ENCODE measurements around the gene TRIO.

Gene TRIO

GRCh38 chr5:14443671-14444093 lies 300.5 kb downstream of the TRIO start:
- no peak overlapping the region for H3K9ac ChIP-seq (ENCODE audit: low read length)
- no peaks in the 10 kb centered on the region for H3F3A ChIP-seq (ENCODE audit: insufficient read depth, low read length)
- no peaks in the 10 kb centered on the region for H3K4me1 ChIP-seq (ENCODE audit: low read length)
- no peaks in the 10 kb centered on the region for H4K20me1 ChIP-seq (ENCODE audit: insufficient read depth, low read length)
- no peak for TF ChIP-seq EZH2phosphoT487 (IDR thresholded peaks at IDR 0.05; ENCODE audit: low read length)
- no peaks in the 10 kb centered on the region for H3K36me3 ChIP-seq (replicated peaks; ENCODE audit: insufficient read depth, low read length)
- H3K4me2 ChIP-seq (ENCODE audit: low read depth, low read length): no peak overlapping the region
- no peaks in the 10 kb centered on the region for H3K79me2 ChIP-seq (ENCODE audit: low read length)
- no peak overlapping the region for H2AFZ ChIP-seq (ENCODE audit: low read length)
- no peak for DNase-seq
- H3K27me3 ChIP-seq (replicated peaks; ENCODE audit: insufficient read depth, low read length): no peaks in the 10 kb centered on the region
- no peak overlapping the region for H3K27ac ChIP-seq (ENCODE audit: low read length)
- H3K9me3 ChIP-seq (replicated peaks; ENCODE audit: insufficient read depth, low read length): no peaks in the 10 kb centered on the region
- no peak overlapping the region for H3K4me3 ChIP-seq (ENCODE audit: low read length)
- no peaks in the 10 kb centered on the region for H3K9me2 ChIP-seq (replicated peaks; ENCODE audit: insufficient read depth, low read length)

- Histone ChIP-seq H3K4me2 (ENCODE audit: low read depth, low read length) (no peak overlapping the region), H3K9me2 (replicated peaks; ENCODE audit: insufficient read depth, low read length) (no peaks in the 10 kb centered on the region), H4K20me1 (ENCODE audit: insufficient read depth, low read length) (no peaks in the 10 kb centered on the region), H3K9me3 (replicated peaks; ENCODE audit: insufficient read depth, low read length) (no peaks in the 10 kb centered on the region), H3K27me3 (replicated peaks; ENCODE audit: insufficient read depth, low read length) (no peaks in the 10 kb centered on the region), H3K36me3 (replicated peaks; ENCODE audit: insufficient read depth, low read length) (no peaks in the 10 kb centered on the region), H2AFZ (ENCODE audit: low read length) (no peak overlapping the region), H3K4me3 (ENCODE audit: low read length) (no peak overlapping the region), H3K79me2 (ENCODE audit: low read length) (no peaks in the 10 kb centered on the region), H3K4me1 (ENCODE audit: low read length) (no peaks in the 10 kb centered on the region), H3K27ac (ENCODE audit: low read length) (no peak overlapping the region), H3F3A (ENCODE audit: insufficient read depth, low read length) (no peaks in the 10 kb centered on the region), H3K9ac (ENCODE audit: low read length) (no peak overlapping the region)
- DNase-seq: no peak
- TF ChIP-seq EZH2phosphoT487 (IDR thresholded peaks at IDR 0.05; ENCODE audit: low read length) (no peak), EZH2 (optimal IDR thresholded peaks at IDR 0.05; ENCODE audit: low read depth, low read length) (no peak), CTCF (IDR thresholded peaks at IDR 0.05; ENCODE audit: low read length) (no peak)
Measured at GRCh38 chr5:14444161-14444560, 301.0 kb downstream of the TRIO start.

GRCh38 chr5:14445013-14445412 lies 301.9 kb downstream of the TRIO start:
- H3K79me2 ChIP-seq (ENCODE audit: low read length): no peaks in the 10 kb centered on the region
- H3K9ac ChIP-seq (ENCODE audit: low read length): no peak overlapping the region
- H3K9me3 ChIP-seq (replicated peaks; ENCODE audit: insufficient read depth, low read length): no peaks in the 10 kb centered on the region
- TF ChIP-seq EZH2phosphoT487 (IDR thresholded peaks at IDR 0.05; ENCODE audit: low read length) (no peak), EZH2 (optimal IDR thresholded peaks at IDR 0.05; ENCODE audit: low read depth, low read length) (no peak), CTCF (IDR thresholded peaks at IDR 0.05; ENCODE audit: low read length) (no peak)
- H3K27me3 ChIP-seq (replicated peaks; ENCODE audit: insufficient read depth, low read length): no peaks in the 10 kb centered on the region
- no peak overlapping the region for H3K27ac ChIP-seq (ENCODE audit: low read length)
- H3K4me2 ChIP-seq (ENCODE audit: low read depth, low read length): no peak overlapping the region
- no peaks in the 10 kb centered on the region for H3K36me3 ChIP-seq (replicated peaks; ENCODE audit: insufficient read depth, low read length)
- H2AFZ ChIP-seq (ENCODE audit: low read length): no peak overlapping the region
- DNase-seq: no peak
- H3K4me3 ChIP-seq (ENCODE audit: low read length): no peak overlapping the region
- no peaks in the 10 kb centered on the region for H3K9me2 ChIP-seq (replicated peaks; ENCODE audit: insufficient read depth, low read length)
- no peaks in the 10 kb centered on the region for H3F3A ChIP-seq (ENCODE audit: insufficient read depth, low read length)
- no peaks in the 10 kb centered on the region for H3K4me1 ChIP-seq (ENCODE audit: low read length)
- no peaks in the 10 kb centered on the region for H4K20me1 ChIP-seq (ENCODE audit: insufficient read depth, low read length)

- no peak for DNase-seq
- Histone ChIP-seq H2AFZ (ENCODE audit: low read length) (no peak overlapping the region), H3K27me3 (replicated peaks; ENCODE audit: insufficient read depth, low read length) (no peaks in the 10 kb centered on the region), H3K9ac (ENCODE audit: low read length) (no peak overlapping the region), H4K20me1 (ENCODE audit: insufficient read depth, low read length) (no peaks in the 10 kb centered on the region), H3K27ac (ENCODE audit: low read length) (no peak overlapping the region), H3K79me2 (ENCODE audit: low read length) (no peaks in the 10 kb centered on the region), H3K9me3 (replicated peaks; ENCODE audit: insufficient read depth, low read length) (no peaks in the 10 kb centered on the region), H3K4me2 (ENCODE audit: low read depth, low read length) (no peak overlapping the region), H3F3A (ENCODE audit: insufficient read depth, low read length) (no peaks in the 10 kb centered on the region), H3K9me2 (replicated peaks; ENCODE audit: insufficient read depth, low read length) (no peaks in the 10 kb centered on the region), H3K4me3 (ENCODE audit: low read length) (no peak overlapping the region), H3K4me1 (ENCODE audit: low read length) (no peaks in the 10 kb centered on the region), H3K36me3 (replicated peaks; ENCODE audit: insufficient read depth, low read length) (no peaks in the 10 kb centered on the region)
- no peak for TF ChIP-seq EZH2phosphoT487 (IDR thresholded peaks at IDR 0.05; ENCODE audit: low read length)
- TF ChIP-seq CTCF (IDR thresholded peaks at IDR 0.05; ENCODE audit: low read length): no peak
Measured at GRCh38 chr5:14445576-14446290, 302.6 kb downstream of the TRIO start.
